IPS DF 4.7 (cell line): ENCODE results near the gene HS3ST3B1.

Experiments
- DNase-seq: peaks from one replicate; pipeline ENCODE4 v3.0.0-alpha.2; 2013; ENCODE audit warnings: low spot score; ENCODE audit errors: extremely low read depth

HS3ST3B1 gene

GRCh38 chr17:14300575-14301278 is at the start of gene HS3ST3B1:
Gene HS3ST3B1, plus strand, starts transcription at chr17:14301081. Its CDS starts 438 bp downstream, at chr17:14301519.
- peak; percentile 95 for DNase-seq

GRCh38 chr17:14261406-14261805 is 39.5 kb upstream of the HS3ST3B1 start:
- DNase-seq: no peak

DNA sequence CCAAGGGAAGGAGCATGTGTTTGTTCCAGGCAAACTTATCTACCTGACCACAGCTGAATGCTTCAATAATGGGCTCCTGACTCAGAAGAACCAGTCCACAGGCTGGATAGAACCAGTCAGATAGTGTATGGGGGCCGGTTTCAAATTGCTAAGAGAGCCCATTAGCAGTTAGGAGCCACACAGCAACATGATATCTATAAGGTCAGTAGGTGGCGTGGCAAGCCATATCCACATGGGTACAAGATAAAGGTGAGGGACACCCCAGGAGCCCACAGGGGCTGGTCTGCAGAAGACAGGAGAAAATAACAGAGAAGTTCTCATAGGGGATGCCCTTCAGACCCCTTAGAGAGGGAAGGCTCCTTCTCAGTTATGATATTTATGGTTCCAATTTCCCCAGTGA is 32.6 kb upstream of the HS3ST3B1 start:
- DNase-seq: no peak

GRCh38 chr17:14269473-14269872 is 31.4 kb upstream of the HS3ST3B1 start:
- DNase-seq: no peak

- DNase-seq: no peak
Observed at GRCh38 chr17:14270508-14270907, 30.4 kb upstream of the HS3ST3B1 start.

DNA sequence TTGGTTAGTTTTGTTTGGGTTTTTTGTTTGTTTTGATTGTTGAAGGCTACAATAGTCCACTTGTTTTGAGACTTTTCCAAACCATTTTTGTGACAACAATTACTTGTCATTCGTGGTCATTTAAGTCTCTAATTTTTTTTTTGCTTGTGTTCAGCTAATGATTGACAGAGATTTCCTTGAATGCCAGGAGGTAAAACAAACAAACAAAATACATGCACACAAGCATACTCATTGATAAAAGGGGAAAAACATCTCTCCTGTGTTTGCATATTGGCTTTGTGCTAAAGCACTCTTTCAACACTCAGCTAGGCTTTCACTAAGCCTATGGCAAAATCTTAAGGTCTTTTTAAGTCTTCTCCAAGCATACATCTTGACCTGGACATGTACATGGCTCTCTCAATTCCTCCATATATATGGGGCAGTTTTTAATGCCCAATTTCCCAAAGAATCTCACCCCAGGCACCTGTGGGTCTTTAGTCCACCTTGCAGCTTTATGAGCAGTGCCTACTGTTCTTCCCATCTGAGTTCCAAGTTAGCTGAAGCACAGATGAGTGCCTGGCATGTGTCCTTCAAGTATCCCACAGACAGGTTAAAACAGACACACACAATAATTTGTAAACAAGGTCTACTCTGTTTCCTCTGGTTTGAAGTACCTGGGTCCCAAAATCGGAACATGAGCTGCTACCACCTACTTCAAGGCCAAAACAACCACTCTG is 24.2 kb upstream of the HS3ST3B1 start:
- no peak for DNase-seq

DNA sequence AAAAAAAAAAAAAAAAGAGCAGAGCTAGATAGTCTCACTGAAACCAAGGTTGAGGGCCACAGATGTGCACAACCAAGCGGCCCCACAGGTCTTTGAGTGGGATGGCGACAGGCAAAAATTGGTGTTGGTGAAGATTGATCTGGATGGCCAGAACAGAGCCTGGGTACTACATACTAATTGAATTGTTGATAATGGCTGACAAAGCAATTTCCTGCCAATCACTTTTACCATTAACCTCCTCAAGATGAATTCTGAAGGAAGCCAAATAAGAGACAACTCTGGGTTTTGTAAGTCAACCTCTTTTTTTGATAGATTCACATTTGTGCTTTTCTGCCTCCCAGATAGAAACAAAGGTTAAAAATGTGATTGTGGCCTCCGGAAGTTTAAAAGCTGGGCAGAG is 19.4 kb upstream of the HS3ST3B1 start:
- DNase-seq: no peak

GRCh38 chr17:14282726-14283125 is 18.2 kb upstream of the HS3ST3B1 start:
- no peak for DNase-seq

- DNase-seq: no peak
Observed at GRCh38 chr17:14289162-14289561, 11.7 kb upstream of the HS3ST3B1 start.

DNA sequence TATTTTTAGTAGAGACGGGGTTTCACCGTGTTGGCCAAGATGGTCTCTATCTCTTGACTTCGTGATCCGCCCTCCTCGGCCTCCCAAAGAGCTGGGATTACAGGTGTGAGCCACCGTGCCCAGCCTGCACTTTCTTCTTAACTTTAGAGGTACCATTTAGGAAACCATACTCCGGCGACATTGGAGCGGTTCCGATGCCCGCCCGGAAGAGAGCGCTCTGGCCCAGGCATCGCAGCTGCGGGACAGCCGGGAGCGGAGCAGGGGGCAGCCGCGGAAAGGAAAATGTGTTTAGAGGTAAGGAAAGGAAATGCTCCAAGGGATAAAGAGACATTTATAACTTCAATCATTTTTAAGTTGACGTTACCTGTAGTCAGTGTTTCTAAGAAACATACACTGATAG is 6.0 kb upstream of the HS3ST3B1 start:
- no peak for DNase-seq

- DNase-seq: no peak
Observed at GRCh38 chr17:14295676-14296075, 5.2 kb upstream of the HS3ST3B1 start.

DNA sequence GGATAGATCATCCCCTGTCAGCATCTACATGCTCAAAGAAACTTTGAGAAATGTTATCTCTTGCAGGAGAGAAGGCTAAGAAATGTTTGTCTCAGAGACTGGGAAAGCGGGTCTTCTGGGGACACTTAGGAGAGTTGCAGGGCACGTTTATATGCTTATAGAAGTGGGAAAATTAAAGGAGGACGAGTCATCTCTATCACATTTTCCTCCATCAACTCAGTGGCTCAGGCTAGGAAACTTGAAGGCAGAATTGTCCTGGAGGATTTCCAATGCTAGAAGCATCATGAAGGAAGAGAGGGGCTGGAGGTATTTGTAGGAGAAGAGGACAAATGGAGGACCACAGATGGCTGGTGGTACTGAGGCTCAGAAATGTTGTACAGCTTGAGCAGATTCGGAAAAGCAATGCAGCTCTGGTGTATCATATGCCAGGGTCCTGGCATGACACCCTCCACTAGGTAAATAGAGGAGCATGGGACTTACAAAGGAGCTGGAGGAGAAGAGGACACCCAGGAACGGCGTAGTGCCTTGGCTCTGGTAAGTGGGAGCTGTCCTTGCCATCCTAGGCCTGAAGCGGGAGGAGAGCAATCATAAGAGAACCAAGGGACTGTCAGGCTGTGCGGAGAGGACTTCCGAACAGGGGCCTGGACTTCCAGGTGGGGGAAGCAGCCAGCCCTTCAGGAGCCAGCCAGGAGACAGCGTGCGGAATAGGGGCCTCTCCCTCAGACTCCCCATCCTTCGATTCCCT is 4.5 kb upstream of the HS3ST3B1 start:
- DNase-seq: no peak

DNA sequence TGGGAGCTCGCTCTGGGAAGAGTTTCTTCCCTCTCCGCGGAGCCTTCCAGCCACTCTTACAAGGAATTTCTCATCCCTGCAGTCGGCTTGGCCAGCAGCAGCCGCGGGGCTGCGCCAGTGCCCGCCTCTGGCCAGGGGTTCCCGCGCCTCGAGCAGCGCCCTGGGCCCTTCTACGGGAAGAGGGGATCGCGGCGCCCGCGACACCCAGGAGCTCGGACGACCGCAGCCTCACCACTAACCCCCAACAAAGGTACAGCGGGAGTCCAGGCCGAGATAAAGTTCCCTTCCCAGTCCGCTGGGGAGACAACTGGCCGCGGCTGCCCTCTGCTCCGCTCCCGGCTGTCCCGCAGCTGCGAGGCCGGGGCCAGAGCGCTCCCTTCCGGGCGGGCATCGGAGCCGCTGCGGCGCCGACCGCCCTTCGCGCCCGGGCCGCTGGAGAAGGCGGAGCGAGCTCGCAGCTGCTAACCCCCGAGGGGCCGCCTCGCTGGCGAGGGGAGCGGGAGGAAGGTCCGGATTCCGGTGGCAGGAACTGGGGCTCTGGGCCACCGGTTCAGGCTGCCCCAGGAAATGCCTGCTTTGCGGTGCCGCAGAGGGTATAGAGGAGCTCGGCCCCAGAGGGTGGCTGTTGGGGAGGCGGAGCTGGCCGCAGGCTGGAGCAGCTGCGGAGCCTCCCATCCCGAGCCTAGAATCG is 3.6 kb upstream of the HS3ST3B1 start:
- DNase-seq: no peak

- DNase-seq: no peak
Observed at GRCh38 chr17:14298221-14298946, 2.5 kb upstream of the HS3ST3B1 start.

DNA sequence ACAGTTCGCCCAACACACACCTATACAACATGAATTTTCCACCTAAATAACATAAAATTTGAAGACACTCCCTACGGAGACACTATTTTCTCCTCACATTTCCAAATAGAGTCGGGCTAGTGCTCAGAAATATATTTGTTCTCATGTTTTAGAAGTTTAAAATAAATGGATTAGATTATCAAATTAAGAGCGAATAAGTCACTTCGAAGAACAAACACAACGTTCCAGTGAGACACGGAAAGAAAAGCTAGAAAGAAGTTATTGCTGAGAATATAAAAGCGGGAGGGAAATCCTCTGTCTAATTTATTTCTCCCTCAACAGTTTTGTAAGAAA is 2.0 kb upstream of the HS3ST3B1 start:
- DNase-seq: no peak

DNA sequence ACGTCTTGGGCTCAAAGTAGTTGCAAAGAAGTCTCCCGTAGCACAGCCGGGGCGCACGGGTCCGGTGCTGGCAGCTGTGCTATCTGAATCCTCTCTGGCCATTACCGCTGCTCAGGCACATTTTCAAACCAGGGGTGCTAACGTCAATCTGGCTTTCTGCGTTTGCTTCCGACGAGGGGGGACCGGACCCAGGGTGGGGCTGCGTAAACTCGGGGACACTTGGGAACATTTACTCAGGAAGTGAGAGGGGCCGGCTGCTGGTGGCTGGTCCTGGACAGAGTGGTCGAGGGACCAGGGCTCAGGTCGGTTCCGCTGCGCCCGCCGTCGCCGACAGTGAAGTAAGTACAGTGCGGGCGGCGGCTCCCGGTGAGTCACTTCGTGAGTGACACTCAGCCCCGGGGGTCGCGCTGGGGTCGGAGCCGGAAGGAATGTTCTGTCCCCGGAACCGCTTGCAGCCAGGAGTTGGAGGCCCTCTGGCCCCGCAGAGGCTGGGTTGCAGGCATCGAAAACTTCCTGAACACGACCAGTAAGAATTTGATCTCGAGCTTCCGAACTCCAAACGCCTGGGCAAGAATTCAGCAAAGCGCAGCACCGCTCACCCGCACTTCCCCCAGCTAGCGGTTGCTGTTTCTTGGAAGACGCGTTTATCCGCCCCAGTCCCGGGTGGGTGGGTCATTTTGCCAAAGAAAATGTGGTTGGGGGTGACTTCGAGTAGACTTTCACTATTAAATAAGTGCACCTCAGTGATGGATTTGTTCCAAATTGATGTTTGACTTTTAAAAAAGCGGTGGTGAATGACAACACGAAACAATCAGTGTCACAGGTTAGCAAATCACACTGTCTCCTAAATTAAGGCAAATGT is 1.4 kb upstream of the HS3ST3B1 start:
- no peak for DNase-seq

- DNase-seq: no peak
Observed at GRCh38 chr17:14301279-14302090, 604 bp downstream of the HS3ST3B1 start.

GRCh38 chr17:14302091-14302430 is 1.2 kb downstream of the HS3ST3B1 start:
- no peak for DNase-seq

- DNase-seq: no peak
Observed at GRCh38 chr17:14302431-14303099, 1.7 kb downstream of the HS3ST3B1 start.
